ENCODE measurements around the gene OGFOD2. TPM values are rescaled to one million over a fixed set of nuclear protein-coding genes. Genes with fewer than 3 reads are reported as not detected.

The OGFOD2 gene
- total and polyA plus RNA-seq, 8 donors: 14.2 to 20.8 (median 17.5) TPM

- H3K27ac ChIP-seq: no peak overlapping the region
- intact Hi-C loops (cut with DNase I): no loop called here
- H3K9me3 ChIP-seq: no peaks in the 10 kb centered on the region
- TF ChIP-seq CTCF (IDR thresholded peaks at IDR 0.05): no peak
- H3K4me3 ChIP-seq: no peak overlapping the region
- H3K27me3 ChIP-seq: no peaks in the 10 kb centered on the region
- H3K4me1 ChIP-seq: peaks cover 0 to 4% of the 10 kb centered on the region in 2 donors
- no peak for ATAC-seq
- peaks cover 0 to 10% of the 10 kb centered on the region in 2 donors for H3K36me3 ChIP-seq
- no peak for DNase-seq
These were observed 47.8 kb downstream of the OGFOD2 start for GRCh38 chr12:123022846-123023245.

GRCh38 chr12:123024819-123025391 is 49.9 kb downstream of the OGFOD2 start:
- no peaks in the 10 kb centered on the region for H3K9me3 ChIP-seq
- H3K4me3 ChIP-seq: no peak overlapping the region
- H3K4me1 ChIP-seq: peaks cover 0 to 3% of the 10 kb centered on the region in 2 donors
- no peak overlapping the region for H3K27ac ChIP-seq
- ATAC-seq (no peak), DNase-seq (no peak)
- peaks cover 0 to 21% of the 10 kb centered on the region in 2 donors for H3K36me3 ChIP-seq
- intact Hi-C loops (cut with DNase I): no loop called here
- no peaks in the 10 kb centered on the region for H3K27me3 ChIP-seq
- TF ChIP-seq CTCF (IDR thresholded peaks at IDR 0.05): no peak

GRCh38 chr12:123026094-123026853 is 51.2 kb downstream of the OGFOD2 start:
- DNase-seq (no peak), ATAC-seq (no peak)
- Histone ChIP-seq H3K9me3 (no peaks in the 10 kb centered on the region), H3K27ac (no peak overlapping the region), H3K36me3 (peaks cover 0 to 21% of the 10 kb centered on the region in 2 donors), H3K4me3 (no peak overlapping the region), H3K27me3 (no peaks in the 10 kb centered on the region), H3K4me1 (no peaks in the 10 kb centered on the region)
- TF ChIP-seq CTCF (IDR thresholded peaks at IDR 0.05): no peak
- intact Hi-C loops (cut with DNase I): no loop called here

GRCh38 chr12:123027726-123028445 is 52.8 kb downstream of the OGFOD2 start:
- Histone ChIP-seq H3K4me1 (peaks cover 0 to 2% of the 10 kb centered on the region in 2 donors), H3K36me3 (peaks cover 0 to 22% of the 10 kb centered on the region in 2 donors), H3K27me3 (no peaks in the 10 kb centered on the region), H3K27ac (no peak overlapping the region), H3K9me3 (no peaks in the 10 kb centered on the region), H3K4me3 (no peak overlapping the region)
- no peak for TF ChIP-seq CTCF (IDR thresholded peaks at IDR 0.05)
- intact Hi-C loops (cut with DNase I): no loop called here
- DNase-seq (peak in 1 of 4 donors; percentile 25), ATAC-seq (no peak)

GRCh38 chr12:123028475-123028874 is 53.4 kb downstream of the OGFOD2 start:
- no peak overlapping the region for H3K27ac ChIP-seq
- H3K9me3 ChIP-seq: no peaks in the 10 kb centered on the region
- no peaks in the 10 kb centered on the region for H3K27me3 ChIP-seq
- TF ChIP-seq CTCF (IDR thresholded peaks at IDR 0.05): no peak
- DNase-seq (no peak), ATAC-seq (no peak)
- intact Hi-C loops (cut with DNase I): no loop called here
- peaks cover 0 to 28% of the 10 kb centered on the region in 2 donors for H3K36me3 ChIP-seq
- H3K4me3 ChIP-seq: no peak overlapping the region
- peaks cover 0 to 8% of the 10 kb centered on the region in 2 donors for H3K4me1 ChIP-seq

All from left lung (tissue), 10 donors.